Sciatic nerve (tissue), 2 donors: ENCODE data around the gene BMAL1. TPM values are rescaled to one million over a fixed set of nuclear protein-coding genes. Genes with fewer than 3 reads are reported as not detected.

Experiments
- ATAC-seq: fragments of 200-7000 bp; cut with Tn5 transposase; one replicate; pipeline ENCODE4 v1.9.1; 2020; ENCODE audit warnings: mild to moderate bottlenecking, moderate library complexity
- DNase-seq: peaks from one replicate; pipeline ENCODE4 v3.0.0-alpha.2; 2020; ENCODE audit warnings: low spot score
- intact Hi-C: fragments of 100-400 bp; cut with DNase I; formaldehyde crosslinking; loops from one replicate; pipeline ENCODE4 v1.14.2; 2022
- total RNA-seq: library from RNA; stranded (reverse); fragmentation: NEBNext Ultra II Directional; extraction: Animal tissue kit (Norgen Biotek cat#: 25700); gene quantifications from one replicate; pipeline ENCODE4 v1.2.1, GENCODE V29; 2021
- donor health status: DM: no; HTN: no; CAD: no.
- donor health status: DM: no; HTN: no; CAD: no.

Gene BMAL1
- total RNA-seq, 1 donor from 2014 or later, result 25.6 TPM

DNA sequence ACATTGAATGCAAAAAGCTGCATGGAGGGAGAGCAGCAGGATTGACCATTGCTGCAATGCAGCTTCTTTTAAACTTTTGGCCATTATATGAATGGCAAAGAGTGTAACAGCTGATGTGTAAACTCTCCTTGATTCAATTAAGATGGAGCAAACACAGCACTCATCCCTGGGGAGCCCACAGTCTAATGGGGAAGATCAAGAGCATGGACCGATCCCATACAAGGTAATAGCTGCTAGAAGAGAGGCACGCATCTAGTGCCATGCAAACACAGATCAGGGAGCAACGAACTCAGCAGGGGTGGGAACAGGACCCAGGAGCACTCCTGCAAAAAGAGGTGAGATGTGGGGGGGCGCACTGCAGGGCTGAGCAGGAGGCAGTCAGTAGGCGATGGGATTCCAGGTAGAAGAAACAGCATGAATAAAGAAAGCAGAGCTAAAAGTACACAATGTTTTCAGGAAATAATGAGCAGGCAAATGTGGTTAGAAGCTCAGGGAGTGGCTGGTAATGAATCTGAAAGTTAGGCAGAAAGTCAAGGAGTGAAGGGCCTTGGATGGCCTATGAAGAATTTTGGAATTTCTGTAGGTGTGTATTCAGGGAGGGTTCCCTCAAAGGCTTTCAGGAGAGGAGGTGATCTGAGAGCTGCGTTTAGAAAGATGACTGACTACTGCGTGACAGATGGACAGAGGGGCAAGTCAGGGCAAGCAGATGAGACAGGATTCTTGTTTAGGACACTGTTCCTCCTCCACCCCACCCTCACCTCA, 17.2 kb upstream of the BMAL1 start:
- intact Hi-C loops, result no loop called here
- DNase-seq, result no peak

DNA sequence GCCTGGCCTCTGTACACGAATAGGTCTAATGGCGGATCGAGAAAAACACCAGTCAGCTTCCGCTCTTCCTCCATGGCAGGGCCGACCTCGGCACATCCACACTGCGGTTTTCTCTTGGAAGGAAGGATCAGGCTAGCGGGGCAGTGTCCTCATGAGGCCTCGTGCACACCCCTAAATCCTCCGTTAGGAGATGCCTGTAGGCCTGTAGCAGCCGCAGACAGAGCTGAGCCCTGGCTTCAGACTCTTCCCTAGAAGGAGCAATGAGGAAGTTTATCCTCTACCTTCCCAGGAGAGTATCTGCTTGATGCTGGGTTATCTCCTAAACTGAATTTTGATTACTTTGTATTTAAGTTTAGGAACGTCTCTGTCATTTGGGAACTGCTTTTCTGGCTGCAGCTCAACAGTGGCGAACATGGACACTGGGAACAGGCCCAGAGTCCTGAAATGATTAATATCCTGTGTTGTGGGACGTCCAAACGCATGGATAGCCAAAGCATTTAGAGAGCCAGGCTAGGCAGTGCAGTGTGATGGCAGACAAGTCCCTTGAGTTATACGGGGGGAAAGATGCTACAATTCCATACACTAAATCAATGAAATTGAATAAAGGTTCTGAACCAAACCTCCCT, 16.5 kb upstream of the BMAL1 start:
- DNase-seq, result no peak
- intact Hi-C loops, result no loop called here
- ATAC-seq, result peak; percentile 78

More for the DNA sequence above, 17.2 kb upstream of the BMAL1 start:
- ATAC-seq, result peak; percentile 54

DNA sequence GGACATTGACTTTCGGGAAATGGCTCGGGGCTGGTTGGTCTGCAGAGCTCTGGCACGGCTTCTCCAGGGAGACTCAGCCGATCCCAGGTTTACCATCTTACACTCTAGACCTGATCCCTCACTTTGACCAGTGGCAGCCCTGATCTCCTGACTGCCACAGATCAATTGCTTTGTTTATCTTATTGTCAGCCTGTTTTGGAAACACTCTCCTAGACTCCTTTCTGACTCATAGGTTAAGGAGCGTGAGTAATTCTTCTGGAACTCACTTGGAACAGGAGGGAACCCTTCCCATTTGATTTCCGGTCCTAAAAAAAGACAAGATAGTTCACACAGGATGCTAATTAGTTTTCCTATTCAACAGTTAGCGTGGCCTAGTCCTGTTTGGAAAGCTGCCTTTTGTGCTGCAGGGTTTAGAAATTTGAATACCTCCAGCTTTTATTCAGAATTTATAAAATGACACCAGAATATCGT, 16.0 kb upstream of the BMAL1 start:
- intact Hi-C loops, result no loop called here
- DNase-seq, result no peak
- ATAC-seq, result peak; percentile 93

DNA sequence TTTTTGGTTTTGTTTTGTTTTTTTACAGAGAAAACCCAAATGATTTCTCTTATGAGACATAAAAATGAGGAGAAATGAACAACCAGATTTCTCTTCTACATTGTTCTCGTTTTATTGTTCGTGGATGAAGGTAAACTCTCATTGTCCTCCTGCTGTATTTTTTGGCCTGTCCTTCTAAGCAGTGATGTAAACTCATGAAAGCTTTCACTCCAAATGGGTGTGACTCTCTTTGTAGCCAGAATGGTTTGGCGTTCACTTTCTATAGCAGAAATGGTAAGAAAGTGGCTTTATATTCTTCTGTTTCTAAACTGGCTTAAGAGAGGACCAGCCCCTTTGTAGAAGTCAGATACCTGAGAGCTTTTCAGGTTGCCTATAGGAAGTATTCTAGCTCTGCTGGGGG, 15.5 kb upstream of the BMAL1 start:
- intact Hi-C loops, result no loop called here
- no peak for DNase-seq
- no peak for ATAC-seq

DNA sequence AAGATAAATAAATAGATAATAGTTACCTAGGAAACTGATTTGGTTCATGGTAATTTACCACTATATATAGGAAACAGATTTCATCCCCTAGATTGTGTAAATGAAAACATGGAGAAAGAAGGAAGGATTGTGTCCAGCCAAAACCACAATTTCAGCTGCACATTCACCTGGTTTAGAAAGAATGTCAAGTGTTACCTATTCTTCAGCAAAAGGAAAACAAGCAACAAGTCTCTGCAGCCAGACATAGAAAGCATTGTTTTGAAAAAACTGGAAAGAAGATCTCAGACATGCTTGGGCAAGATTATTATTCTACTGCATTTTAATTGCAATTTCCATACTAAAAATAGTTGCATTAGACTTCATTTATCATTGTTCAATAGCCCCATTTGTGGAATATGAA, 8.8 kb upstream of the BMAL1 start:
- ATAC-seq, result no peak
- intact Hi-C loops, result no loop called here
- DNase-seq, result no peak

DNA sequence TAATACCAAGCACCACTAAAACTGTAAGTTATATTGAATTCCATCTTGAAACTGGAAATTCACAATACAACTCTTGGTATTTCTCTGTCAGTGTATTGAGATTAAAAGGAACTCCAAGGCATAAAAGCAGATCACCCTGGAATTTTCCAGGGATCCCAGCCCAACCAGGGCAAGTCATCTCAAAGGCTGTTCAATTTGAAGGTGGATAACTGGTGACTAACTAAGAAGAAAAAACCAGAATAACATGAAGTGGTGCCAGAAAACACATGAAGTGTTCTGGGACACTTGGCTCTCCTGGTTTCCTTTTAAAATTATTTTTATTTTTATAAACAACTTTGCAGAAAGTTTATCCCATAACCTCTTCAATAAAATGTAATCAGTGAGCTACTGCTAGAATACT, 7.8 kb upstream of the BMAL1 start:
- ATAC-seq, result no peak
- intact Hi-C loops, result no loop called here

DNA sequence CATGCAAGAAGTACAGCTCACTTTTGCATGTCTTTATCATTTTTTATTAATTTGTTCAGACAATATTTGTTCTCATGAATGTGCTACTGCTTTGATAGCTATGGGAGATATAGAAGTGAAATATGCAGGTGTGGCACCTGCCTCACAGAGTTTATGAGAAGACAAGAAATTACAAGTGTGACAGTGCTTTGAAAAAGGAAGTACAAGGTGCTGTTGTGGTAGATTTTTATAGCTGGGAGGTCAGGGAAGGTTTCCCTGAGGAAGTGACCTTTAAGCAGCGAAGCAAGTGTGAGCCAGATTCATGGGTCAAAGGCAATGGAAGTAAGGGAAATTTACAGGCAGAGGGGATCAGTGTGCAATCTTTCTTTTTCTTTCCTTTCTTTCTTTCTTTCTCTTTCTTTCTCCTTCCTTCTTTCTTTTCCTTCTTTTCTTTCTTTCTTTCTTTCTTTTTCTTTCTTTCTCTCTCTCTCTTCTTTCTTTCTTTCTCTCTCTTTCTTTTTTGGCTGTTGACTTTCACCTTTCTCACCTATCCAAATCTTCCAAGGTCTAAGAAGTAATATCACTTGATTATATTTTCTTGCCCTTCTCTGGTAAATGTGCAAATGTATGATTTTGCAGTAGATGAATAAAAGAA, 6.4 kb upstream of the BMAL1 start:
- ATAC-seq (no peak), DNase-seq (no peak)
- intact Hi-C loops, result no loop called here

More for the DNA sequence above, 7.8 kb upstream of the BMAL1 start:
- no peak for DNase-seq

DNA sequence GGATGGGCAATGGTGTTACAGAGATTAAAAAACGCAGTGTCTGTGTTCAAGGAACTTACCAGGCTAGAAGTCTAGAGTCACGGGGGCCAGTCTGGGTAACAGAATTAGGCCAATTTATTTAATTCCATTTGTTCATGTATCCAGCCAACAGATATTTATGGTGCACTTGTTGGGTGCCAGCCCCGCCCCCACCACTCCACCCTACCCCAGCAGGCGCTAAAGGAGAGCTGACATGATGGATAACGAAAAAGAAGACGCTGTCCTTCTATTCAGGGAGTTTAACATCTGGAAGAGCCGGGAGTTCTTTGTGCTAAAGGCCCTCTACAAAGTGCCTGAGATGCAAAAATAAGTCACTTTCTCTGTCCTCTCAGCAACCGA, 1.1 kb upstream of the BMAL1 start:
- intact Hi-C loops, result no loop called here
- DNase-seq (no peak), ATAC-seq (no peak)

DNA sequence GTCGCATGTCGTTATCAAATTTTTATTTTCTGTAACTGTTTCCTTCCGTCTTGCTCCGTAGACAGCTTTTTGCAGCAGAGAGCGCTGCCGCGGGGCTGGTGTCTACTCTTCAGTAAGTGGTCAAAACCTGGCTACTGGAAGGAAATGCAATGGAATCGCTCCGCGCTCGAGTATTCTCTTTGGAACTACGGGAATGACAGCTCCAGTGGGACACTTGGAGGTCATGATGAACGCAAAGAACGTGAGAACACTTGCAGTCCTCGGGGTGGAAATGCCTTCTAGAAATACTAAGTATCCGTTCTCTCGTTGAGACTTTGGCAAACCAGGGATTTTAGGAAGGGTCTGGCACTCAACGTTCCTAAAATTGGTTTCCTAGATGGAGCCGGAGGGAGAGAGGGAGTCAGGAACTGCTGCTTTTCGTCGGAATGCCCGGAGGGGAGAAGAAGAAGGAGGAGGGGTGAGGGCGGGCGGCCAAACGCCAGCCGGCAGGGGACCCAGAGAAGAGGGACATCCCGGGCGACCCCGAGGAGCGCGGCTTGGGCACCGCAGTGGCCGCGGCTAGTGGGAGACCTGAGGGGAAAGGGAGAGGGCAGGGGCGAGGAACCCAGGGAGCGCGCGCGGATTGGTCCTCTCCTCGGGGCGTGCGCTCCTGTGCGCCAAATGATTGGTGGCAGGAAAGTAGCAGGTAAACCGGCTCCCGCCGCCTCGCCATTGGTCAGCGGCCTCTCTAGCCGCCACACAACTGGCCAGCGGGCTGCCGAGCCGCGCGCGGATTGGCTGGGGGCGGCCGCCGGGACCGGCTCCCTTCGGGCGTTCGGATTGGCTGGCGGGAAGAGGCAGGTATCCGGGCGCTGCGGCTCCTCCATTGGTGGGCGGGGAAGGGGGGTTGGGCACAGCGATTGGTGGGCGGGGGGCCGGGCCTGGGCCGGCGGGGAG, 490 bp upstream of the BMAL1 start:
- peak; percentile 98 for DNase-seq
- intact Hi-C loops, result no loop called here

DNA sequence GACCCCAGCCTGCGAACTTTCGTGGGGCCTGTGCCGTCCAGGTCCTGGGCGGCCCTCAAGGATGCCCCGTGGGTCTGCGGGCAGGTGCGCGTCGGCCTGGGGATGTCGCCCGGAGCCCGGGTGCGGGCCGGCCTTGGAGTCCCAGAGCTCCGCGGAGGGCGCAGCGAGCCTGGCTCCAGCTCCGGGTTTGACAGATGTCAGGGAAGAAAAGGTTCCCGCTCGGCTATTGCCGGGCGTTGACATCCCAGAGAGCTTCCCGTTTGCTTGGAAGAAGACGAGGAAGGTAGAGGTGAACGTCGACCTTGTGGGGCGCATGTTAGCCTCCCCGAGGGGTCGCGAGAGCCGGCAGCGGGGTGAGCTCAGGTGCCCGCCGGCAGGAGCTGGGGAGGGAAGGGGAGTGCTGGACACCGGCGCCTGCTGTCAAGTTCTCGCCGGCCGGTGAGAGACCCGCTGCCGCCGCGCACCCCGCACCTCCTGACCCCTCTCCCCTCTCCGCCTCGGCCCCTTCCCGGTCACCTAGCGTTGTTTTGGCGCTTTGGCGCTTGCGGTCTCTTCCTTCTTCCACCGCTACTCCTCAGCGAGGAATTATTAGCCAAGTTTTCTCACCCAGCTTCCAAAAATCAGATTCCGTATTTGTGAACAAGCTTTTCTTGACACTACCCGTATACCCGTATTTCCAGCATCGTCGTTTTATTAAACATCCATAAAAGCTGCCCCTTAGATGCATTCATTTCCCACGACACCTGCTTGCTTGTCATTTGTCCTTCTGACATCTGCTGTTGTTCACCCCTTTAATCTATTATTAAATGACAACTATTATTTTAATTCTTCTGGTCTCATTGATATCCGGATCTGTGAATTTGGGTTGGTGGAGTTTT, 1.3 kb downstream of the BMAL1 start:
- intact Hi-C loops, result no loop called here
- DNase-seq (no peak), ATAC-seq (no peak)

More for the DNA sequence above, 490 bp upstream of the BMAL1 start:
- ATAC-seq, result peak; percentile 99

DNA sequence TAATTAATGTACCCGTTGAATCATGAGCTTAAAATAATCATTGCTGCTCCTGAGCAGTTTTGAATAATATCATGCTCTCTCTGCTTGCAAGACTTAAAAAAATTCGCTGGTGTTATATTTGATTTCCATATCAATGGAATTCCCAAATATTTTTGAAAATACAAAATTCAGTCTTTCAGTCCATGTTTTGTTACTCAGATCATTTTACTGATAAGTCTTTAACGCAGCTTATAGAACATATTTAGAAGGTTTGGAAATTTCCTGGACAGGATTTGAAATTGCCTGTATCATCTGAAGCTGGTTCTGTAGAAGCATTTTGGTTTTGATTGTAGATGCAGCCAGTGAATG, 1.9 kb downstream of the BMAL1 start:
- DNase-seq (no peak), ATAC-seq (no peak)
- intact Hi-C loops, result no loop called here

DNA sequence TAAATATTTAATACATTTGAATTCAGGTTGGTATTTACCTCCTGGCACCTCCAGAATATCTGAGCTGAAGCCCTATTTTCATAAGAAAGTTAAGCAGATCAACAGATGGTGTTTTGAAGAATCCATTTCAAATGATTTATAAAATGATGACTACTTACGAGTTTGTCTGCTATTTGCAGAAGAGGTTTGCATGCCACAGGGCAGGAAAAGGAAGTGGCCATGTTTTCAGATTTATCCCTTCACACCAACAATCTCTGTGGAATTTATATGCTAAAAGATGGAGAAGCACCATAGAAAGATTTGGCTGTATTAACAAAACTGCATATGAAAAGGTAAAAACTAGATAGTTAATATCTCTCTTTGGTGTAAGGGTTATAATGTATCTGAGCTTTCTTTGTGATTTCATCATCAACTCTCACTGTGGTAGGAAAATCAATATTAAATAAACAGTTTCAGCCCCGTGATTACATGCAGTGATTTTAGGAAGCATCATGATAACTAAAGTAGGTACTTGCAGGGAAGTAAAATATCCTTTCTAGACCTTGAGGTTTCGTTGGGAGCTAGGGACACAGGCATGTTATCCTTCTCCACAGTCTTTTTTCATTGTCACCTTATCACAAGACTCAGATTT, 2.6 kb downstream of the BMAL1 start:
- ATAC-seq (no peak), DNase-seq (no peak)
- intact Hi-C loops, result no loop called here

DNA sequence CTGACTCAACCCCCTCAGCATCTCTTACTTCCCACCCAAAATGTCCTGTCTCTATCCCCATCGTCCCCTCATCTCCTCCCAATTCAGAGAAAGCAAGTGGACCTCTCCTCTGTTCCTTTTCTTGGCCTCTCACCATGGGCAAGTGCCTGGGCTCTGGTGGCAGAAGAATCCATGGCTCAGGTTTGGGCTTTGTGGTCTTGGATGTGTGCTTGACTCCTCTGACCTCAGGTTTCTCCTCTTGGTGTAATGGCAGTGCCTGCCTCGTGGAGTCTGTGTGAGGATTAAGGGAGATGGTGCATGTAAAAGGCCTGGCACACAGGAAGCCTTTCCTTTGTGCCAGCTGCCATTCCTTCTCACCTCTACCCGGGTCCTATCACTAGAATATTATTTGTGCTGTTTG, 3.2 kb downstream of the BMAL1 start:
- intact Hi-C loops, result no loop called here
- DNase-seq, result no peak
- ATAC-seq, result no peak

DNA sequence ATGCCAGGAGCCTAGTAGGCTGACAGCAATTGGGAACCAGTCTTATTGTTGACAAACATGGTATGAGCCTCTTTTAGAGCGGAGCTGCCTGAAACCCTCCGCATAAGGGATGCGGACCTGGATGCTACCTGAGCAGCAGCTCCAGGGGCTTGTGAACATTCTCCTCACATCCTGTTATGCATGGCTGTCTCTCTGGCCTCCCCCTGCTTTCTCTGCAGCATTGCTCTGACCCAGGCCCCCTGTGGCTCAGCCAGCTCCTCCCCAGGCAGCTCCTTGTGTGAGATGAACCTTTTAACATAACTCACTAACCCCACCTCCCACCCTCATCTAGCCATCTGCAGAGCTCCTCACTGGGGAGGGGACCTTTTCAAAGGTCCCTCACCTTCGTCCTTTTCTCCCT, 6.0 kb downstream of the BMAL1 start:
- ATAC-seq (no peak), DNase-seq (no peak)
- intact Hi-C loops, result no loop called here

DNA sequence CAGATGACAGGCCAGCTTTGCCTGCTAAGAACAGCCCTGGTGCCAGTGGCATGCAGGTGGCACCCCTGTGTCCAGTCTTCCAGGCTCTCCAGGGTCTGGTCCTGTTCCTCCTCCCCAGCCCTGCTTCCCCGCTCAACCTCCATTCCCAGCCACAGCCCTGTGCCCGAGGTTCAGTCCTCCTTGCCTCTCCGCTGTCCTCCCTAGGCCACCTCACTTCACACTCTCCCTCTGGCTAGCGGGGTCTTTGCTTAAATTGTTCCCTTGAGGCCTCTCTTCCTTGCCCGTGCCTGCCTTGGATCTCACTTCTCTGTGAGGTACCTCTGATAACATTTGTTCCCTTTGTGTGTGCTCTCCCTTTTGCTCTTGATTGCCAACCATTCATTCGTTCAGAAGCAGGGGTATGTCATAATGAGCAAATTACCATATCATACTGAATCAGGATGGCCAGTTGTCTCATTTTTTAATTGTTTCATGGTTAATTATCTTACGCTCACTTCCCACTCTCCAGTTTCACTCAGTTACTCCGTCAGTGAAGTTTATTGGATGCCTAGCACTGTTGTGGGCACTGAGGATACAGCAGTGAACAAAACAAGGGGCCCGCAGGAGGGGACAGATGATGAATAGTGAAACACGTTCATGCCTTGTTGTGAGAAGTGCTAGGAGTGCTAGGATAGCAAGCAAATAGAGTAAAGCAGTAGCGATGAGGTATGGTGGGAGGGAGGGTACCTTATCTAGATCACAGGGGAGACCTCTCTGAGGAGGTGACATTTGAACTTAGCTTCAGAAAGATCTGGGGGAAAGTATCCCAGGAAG, 7.4 kb downstream of the BMAL1 start:
- ATAC-seq (no peak), DNase-seq (no peak)
- intact Hi-C loops, result no loop called here

DNA sequence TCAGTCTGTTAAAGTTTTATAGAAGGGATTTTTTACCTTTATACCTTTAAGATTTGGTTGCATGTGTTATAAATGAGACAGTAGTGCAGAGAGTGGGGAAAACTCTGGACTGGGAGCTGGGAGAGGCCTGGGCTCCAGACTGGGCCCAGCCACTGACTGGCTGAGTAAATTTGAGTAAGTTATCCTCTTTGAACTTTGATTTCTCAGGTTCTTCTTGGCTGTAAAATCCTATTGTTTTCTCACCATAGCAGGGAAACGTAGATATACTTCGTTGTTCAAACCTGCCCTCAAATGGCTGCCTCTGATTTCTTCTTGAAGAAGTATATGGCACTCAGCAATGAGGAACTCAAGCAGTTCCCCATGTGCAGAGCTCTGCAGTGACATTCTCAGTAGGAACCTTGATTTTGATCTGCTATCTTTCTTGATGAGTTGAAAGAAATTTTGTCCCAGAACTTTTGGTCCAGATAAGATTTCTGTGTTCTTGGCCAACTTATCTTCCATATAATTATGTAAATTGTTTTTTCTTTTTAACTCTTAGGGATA, 8.8 kb downstream of the BMAL1 start:
- intact Hi-C loops, result no loop called here

DNA sequence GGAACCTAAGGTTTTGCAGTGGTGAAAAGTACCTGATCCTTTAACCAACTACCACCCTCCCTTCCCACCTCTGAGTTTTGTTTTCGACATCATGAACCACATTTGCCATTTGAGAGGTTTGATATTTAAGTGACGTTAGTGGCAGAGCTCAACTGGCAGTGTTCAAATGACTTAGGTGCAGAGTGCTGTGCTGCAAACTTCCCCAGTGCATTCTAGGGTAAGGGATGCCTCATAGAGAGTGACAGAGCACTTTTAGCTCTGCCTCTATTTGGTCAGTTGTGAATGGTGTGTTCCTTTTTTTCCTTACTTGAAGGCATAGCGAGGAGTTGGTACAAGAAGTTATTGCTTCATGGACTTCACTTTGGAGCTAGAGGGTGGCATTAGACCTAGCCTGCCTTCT, 9.4 kb downstream of the BMAL1 start:
- intact Hi-C loops, result no loop called here
- no peak for ATAC-seq
- no peak for DNase-seq

More for the DNA sequence above, 8.8 kb downstream of the BMAL1 start:
- no peak for DNase-seq
- no peak for ATAC-seq
